ENCODE data around the gene CCDC66.

DNA sequence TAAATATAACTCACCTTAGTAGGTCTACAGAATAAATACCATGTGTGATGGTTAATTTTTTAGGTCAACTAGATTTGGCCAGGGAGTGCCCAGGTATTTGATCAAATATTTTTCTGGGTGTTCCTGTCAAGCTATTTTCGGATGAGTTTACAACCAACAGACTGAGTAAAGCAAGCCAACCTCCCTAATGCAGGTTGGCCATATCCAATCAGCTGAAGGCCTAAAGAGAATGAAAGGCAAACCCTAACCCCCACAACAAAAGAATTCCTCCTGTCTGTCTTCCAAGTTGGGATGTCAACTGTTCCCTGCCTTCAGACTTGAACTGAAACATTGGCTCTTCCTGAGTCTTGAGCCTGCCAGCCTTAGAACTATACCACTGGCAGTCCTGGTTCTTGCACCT lies 97.5 kb downstream of the CCDC66 start:
- TF ChIP-seq, protein P1, sequence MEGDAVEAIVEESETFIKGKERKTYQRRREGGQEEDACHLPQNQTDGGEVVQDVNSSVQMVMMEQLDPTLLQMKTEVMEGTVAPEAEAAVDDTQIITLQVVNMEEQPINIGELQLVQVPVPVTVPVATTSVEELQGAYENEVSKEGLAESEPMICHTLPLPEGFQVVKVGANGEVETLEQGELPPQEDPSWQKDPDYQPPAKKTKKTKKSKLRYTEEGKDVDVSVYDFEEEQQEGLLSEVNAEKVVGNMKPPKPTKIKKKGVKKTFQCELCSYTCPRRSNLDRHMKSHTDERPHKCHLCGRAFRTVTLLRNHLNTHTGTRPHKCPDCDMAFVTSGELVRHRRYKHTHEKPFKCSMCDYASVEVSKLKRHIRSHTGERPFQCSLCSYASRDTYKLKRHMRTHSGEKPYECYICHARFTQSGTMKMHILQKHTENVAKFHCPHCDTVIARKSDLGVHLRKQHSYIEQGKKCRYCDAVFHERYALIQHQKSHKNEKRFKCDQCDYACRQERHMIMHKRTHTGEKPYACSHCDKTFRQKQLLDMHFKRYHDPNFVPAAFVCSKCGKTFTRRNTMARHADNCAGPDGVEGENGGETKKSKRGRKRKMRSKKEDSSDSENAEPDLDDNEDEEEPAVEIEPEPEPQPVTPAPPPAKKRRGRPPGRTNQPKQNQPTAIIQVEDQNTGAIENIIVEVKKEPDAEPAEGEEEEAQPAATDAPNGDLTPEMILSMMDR (IDR thresholded peaks at IDR 0.05) = no peak
- TF ChIP-seq POLR2A (IDR thresholded peaks at IDR 0.05) = no peak

Data from uterus (tissue), 2 donors.